ENCODE data around the gene BAZ2B. TPM values are rescaled to one million over a fixed set of nuclear protein-coding genes. Genes with fewer than 3 reads are reported as not detected.
A peak's percentile ranks its signal among the peaks of the same experiment; 100 is the strongest.

BAZ2B gene
- total and polyA plus RNA-seq, 10 donors: 5.6 to 158 (median 86.0) TPM

DNA sequence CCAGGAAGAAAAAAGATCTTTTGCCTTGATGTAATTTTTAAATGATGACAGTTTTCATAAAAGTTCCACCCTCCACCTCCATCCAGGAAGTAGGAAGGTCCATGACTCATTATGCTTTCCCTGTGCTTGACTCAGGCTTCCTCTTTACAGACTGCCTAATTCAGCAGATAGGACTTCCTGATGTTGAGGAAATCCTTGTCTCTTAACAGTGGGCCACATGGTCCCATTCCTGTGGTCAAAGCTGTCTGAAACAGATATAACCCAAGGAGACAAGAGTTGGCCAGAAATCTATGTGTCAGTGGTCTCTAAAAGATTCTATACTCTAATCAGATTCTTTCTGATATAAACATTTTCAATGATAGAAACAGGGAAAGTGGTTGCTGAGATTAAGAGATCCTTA is 119.1 kb downstream of the BAZ2B start:
- H3K27me3 ChIP-seq (replicated peaks in 1 of 7): no peaks in the 10 kb centered on the region
- peaks cover 0 to 14% (median 0%) of the 10 kb centered on the region in 6 donors for H3K36me3 ChIP-seq
- TF ChIP-seq, protein P1, sequence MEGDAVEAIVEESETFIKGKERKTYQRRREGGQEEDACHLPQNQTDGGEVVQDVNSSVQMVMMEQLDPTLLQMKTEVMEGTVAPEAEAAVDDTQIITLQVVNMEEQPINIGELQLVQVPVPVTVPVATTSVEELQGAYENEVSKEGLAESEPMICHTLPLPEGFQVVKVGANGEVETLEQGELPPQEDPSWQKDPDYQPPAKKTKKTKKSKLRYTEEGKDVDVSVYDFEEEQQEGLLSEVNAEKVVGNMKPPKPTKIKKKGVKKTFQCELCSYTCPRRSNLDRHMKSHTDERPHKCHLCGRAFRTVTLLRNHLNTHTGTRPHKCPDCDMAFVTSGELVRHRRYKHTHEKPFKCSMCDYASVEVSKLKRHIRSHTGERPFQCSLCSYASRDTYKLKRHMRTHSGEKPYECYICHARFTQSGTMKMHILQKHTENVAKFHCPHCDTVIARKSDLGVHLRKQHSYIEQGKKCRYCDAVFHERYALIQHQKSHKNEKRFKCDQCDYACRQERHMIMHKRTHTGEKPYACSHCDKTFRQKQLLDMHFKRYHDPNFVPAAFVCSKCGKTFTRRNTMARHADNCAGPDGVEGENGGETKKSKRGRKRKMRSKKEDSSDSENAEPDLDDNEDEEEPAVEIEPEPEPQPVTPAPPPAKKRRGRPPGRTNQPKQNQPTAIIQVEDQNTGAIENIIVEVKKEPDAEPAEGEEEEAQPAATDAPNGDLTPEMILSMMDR (IDR thresholded peaks at IDR 0.05 in 8 of 11, conservative IDR thresholded peaks at IDR 0.05 in 3 of 11): no peak
- peak in 1 of 3 donors; percentile 83 for TF ChIP-seq POLR2AphosphoS5 (IDR thresholded peaks at IDR 0.05)
- no peak for TF ChIP-seq POLR2A (IDR thresholded peaks at IDR 0.05)
- DNase-seq: no peak
- intact Hi-C loops (cut with DNase I; ENCODE audit: low total_unique reads): no loop called here
- H3K27ac ChIP-seq: peak overlapping the region in 7 of 8 donors; percentile 65 to 76 (median 73)
- H3K4me3 ChIP-seq: no peak overlapping the region
- peaks cover 0 to 30% (median 13%) of the 10 kb centered on the region in 6 donors for H3K4me1 ChIP-seq
- H3K9me3 ChIP-seq: peaks cover 0 to 23% (median 6%) of the 10 kb centered on the region in 8 donors

DNA sequence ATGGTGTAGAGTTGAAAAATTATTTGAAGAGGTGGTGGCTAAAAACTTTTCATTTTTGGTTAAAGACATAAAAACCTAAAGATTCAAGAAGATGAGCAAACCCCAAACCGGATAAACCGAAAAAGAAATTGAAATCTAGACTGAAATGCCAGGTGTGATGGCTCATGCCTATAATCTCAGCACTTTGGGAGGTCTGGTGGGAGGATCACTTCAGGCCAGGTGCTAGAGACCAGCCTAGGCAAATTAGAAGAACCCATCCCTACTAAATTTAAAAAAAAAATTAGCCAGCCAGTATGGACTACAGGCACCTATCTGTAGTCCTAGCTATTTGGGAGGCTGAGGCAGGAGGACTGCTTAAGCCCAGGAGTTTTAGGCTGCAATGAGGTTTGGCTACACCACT is 126.9 kb downstream of the BAZ2B start:
- no peak overlapping the region for H3K4me3 ChIP-seq
- TF ChIP-seq POLR2AphosphoS5 (IDR thresholded peaks at IDR 0.05): no peak
- no peak for TF ChIP-seq POLR2A (IDR thresholded peaks at IDR 0.05)
- TF ChIP-seq, protein P1 (IDR thresholded peaks at IDR 0.05 in 8 of 11, conservative IDR thresholded peaks at IDR 0.05 in 3 of 11): no peak
- H3K4me1 ChIP-seq: peaks cover 0 to 10% (median 0%) of the 10 kb centered on the region in 6 donors
- no peaks in the 10 kb centered on the region for H3K9me3 ChIP-seq
- no peaks in the 10 kb centered on the region for H3K36me3 ChIP-seq
- no peak for DNase-seq
- no peak overlapping the region for H3K27ac ChIP-seq
- no peaks in the 10 kb centered on the region for H3K27me3 ChIP-seq (replicated peaks in 1 of 7)
- intact Hi-C loops (cut with DNase I; ENCODE audit: low total_unique reads): no loop called here
- 85 to 97% (median 90%) methylated on average over 2 of the region's 2 CpGs for WGBS, 5 donors

DNA sequence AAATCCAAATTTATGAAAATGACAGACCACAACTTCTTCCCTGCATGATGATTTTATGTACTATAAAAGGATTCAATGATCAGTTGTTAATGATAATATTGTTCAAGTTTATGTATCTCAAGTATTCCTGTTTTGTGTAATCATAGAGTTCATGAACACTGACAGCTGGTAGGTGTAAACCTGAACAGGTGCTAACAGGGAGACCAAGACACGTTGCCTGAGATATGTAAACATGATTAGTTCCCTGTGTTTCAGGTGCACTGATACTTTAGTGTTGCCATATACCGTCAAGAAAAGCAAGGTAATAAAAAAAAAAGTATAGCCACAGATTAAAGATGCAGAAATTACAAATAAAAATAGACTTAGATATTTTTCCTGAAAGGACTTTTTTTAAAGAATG is 131.8 kb downstream of the BAZ2B start:
- TF ChIP-seq, protein P1 (IDR thresholded peaks at IDR 0.05 in 8 of 11, conservative IDR thresholded peaks at IDR 0.05 in 3 of 11): no peak
- TF ChIP-seq POLR2A (IDR thresholded peaks at IDR 0.05) (no peak), POLR2AphosphoS5 (IDR thresholded peaks at IDR 0.05) (no peak)
- no peak overlapping the region for H3K27ac ChIP-seq
- peaks cover 0 to 9% (median 0%) of the 10 kb centered on the region in 6 donors for H3K4me1 ChIP-seq
- intact Hi-C loops (cut with DNase I; ENCODE audit: low total_unique reads): no loop called here
- no peak for DNase-seq
- no peak overlapping the region for H3K4me3 ChIP-seq
- peaks cover 0 to 5% (median 0%) of the 10 kb centered on the region in 6 donors for H3K36me3 ChIP-seq
- no peaks in the 10 kb centered on the region for H3K9me3 ChIP-seq
- H3K27me3 ChIP-seq (replicated peaks in 1 of 7): no peaks in the 10 kb centered on the region
- 79 to 91% (median 88%) methylated on average over 2 of the region's 2 CpGs for WGBS, 5 donors

DNA sequence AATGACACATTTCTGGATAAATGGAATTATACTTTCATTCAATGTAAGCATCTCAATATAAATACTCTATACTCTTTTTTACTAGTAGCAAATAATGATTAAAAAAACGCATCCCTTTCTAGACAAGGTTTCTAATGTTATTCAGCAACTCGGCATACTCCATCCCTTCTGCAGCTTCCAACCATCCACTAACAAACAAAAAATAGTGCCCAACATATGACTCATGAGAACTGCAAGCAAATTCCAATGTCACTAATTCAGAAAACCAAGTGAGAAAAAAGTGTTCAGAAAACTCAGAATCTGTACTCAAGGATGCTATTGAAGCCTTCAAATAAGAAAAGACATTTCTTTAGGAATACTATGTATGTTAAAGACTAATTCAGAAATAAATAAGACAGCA is 140.0 kb downstream of the BAZ2B start:
- H3K36me3 ChIP-seq: peaks cover 0 to 46% (median 24%) of the 10 kb centered on the region in 6 donors
- intact Hi-C loops (cut with DNase I; ENCODE audit: low total_unique reads): no loop called here
- TF ChIP-seq POLR2A (IDR thresholded peaks at IDR 0.05) (no peak), POLR2AphosphoS5 (IDR thresholded peaks at IDR 0.05) (no peak)
- TF ChIP-seq, protein P1 (IDR thresholded peaks at IDR 0.05 in 8 of 11, conservative IDR thresholded peaks at IDR 0.05 in 3 of 11): no peak
- no peak overlapping the region for H3K27ac ChIP-seq
- no peak overlapping the region for H3K4me3 ChIP-seq
- H3K27me3 ChIP-seq (replicated peaks in 1 of 7): no peaks in the 10 kb centered on the region
- no peaks in the 10 kb centered on the region for H3K4me1 ChIP-seq
- WGBS, 5 donors: 94 to 99% (median 97%) methylated on average over 2 of the region's 2 CpGs
- H3K9me3 ChIP-seq: peaks cover 0 to 6% (median 0%) of the 10 kb centered on the region in 8 donors
- no peak for DNase-seq
